GM10266 (cell line): ENCODE data around the gene MTMR8.
"Not testable (repeated sequence)": the region's sequence is repeated elsewhere in the genome, so short reads cannot be mapped to it uniquely, and the experiment has no call there.

Experiments used
- DNase-seq: peaks from one replicate; pipeline ENCODE4 v3.0.0; 2012; ENCODE audit errors: extremely low spot score
- CTCF ChIP-seq: IDR thresholded peaks from 2 replicates; pipeline ENCODE4 v1.5.1; 2012; ENCODE audit warnings: mild to moderate bottlenecking, low read depth; ENCODE audit not compliant: control insufficient read depth, insufficient read depth; ENCODE audit errors: missing control alignments

The MTMR8 gene

GRCh38 chrX:64394874-64395567 is at the start of gene MTMR8:
TSS of gene MTMR8 (minus strand) at chrX:64395452. CDS start at chrX:64395363, 89 bp downstream.
- no peak for TF ChIP-seq CTCF
- peak; percentile 65 for DNase-seq

- TF ChIP-seq CTCF: no peak
- no peak for DNase-seq
Measured at GRCh38 chrX:64439551-64439950, 44.3 kb upstream of the MTMR8 start.

- no peak for TF ChIP-seq CTCF
- no peak for DNase-seq
Measured at GRCh38 chrX:64437665-64438064, 42.4 kb upstream of the MTMR8 start.

GRCh38 chrX:64437218-64437617 is 42.0 kb upstream of the MTMR8 start:
- no peak for TF ChIP-seq CTCF

GRCh38 chrX:64428371-64428770 is 33.1 kb upstream of the MTMR8 start:
- no peak for DNase-seq

More at GRCh38 chrX:64437218-64437617, 42.0 kb upstream of the MTMR8 start:
- no peak for DNase-seq

GRCh38 chrX:64427787-64428186 is 32.5 kb upstream of the MTMR8 start:
- no peak for DNase-seq
- TF ChIP-seq CTCF: no peak

More at GRCh38 chrX:64428371-64428770, 33.1 kb upstream of the MTMR8 start:
- TF ChIP-seq CTCF: no peak

- DNase-seq: no peak
- TF ChIP-seq CTCF: no peak
Measured at GRCh38 chrX:64427281-64427680, 32.0 kb upstream of the MTMR8 start.

GRCh38 chrX:64409730-64410129 is 14.5 kb upstream of the MTMR8 start:
- DNase-seq: not testable (repeated sequence)
